PC-3 (cell line): ENCODE data around the gene MYH14.

Experiments used
- CTCF ChIP-seq: fragments of 300-600 bp; sonication (generic); conservative IDR thresholded peaks from 2 replicates; pipeline ENCODE4 v1.5.1; 2017; ENCODE audit warnings: antibody characterized with exemption, low read depth, mild to moderate bottlenecking, low read length
- EZH2phosphoT487 ChIP-seq: fragments of 300-600 bp; sonication (generic); IDR thresholded peaks from 2 replicates; pipeline ENCODE4 v1.6.1; 2018; ENCODE audit warnings: mild to moderate bottlenecking, antibody characterized with exemption, low read length, borderline replicate concordance

DNA sequence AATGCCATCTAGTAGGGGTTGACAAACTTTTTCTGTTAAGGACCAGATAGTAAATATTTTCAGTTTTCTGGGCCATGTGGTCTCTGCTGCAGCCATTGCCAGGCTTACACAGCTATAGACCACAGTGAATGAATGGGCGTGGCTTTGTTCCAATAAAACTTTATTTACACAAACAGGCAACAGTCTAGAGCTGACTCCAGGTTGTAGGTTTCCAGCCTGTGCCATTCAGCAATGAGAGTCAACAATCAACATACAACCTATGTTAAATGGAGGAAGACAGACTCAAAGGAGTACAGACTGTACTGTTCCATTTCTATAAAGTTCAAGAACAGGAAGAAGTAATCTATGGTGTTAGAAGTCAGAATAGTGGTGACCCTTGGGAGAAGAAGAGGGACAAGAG, 25.1 kb upstream of the MYH14 start:
- TF ChIP-seq CTCF (no peak), EZH2phosphoT487 (no peak)
